H1 (cell line): ENCODE measurements around the gene ALG11. TPM values are rescaled to one million over a fixed set of nuclear protein-coding genes. Genes with fewer than 3 reads are reported as not detected.

Experiments used
- CTCF ChIA-PET: fragments of 300-600 bp; sonication (Branson Sonifier 250); formaldehyde crosslinking; loops from one replicate; lab custom pipeline; 2021; ENCODE audit not compliant: partially characterized antibody; lab: Charles Lee
- POLR2A ChIA-PET: fragments of 300-600 bp; sonication (Branson Sonifier 250); formaldehyde crosslinking; loops from one replicate; lab custom pipeline; 2021; ENCODE audit warnings: inconsistent platforms; ENCODE audit not compliant: partially characterized antibody; lab: Charles Lee
- DNase-seq, 2 experiments: peaks; one replicate each; pipeline versions ENCODE4 v3.0.0 to v3.0.0-alpha.2; 2010 to 2022; ENCODE audit warnings: low spot score in 2 of 2, low read depth in 1 of 2, mixed read lengths in 1 of 2
- FAIRE-seq: peaks from 2 replicates; lab custom pipeline; 2011; peaks lifted over from hg19 to GRCh38; lab: Jason Lieb, UNC
- H2AFZ ChIP-seq: 2 replicates; pipeline ENCODE4 v1.8.1; 2012; ENCODE audit warnings: low read length, inconsistent platforms
- H2AK5ac ChIP-seq: 2 replicates; pipeline ENCODE4 v1.6.1; 2013; ENCODE audit warnings: low read depth, low read length
- H2BK120ac ChIP-seq: replicated peaks from 2 replicates; pipeline ENCODE3; 2013; ENCODE audit warnings: low read depth, low read length, inconsistent platforms
- H2BK12ac ChIP-seq: 2 replicates; pipeline ENCODE4 v1.6.1; 2013; ENCODE audit warnings: low read depth, low read length
- H2BK15ac ChIP-seq: 2 replicates; pipeline ENCODE4 v1.6.1; 2013; ENCODE audit warnings: low read length
- H2BK20ac ChIP-seq: 2 replicates; pipeline ENCODE4 v1.6.1; 2013; ENCODE audit warnings: low read length
- H2BK5ac ChIP-seq: 2 replicates; pipeline ENCODE4 v1.6.1; 2013; ENCODE audit warnings: low read depth, low read length
- H3K14ac ChIP-seq: 2 replicates; pipeline ENCODE4 v1.6.1; 2013; ENCODE audit warnings: inconsistent platforms; ENCODE audit not compliant: insufficient read length
- H3K18ac ChIP-seq: 2 replicates; pipeline ENCODE4 v1.6.1; 2013; ENCODE audit warnings: low read length; ENCODE audit errors: extremely low read depth
- H3K23ac ChIP-seq: 2 replicates; pipeline ENCODE4 v1.6.1; 2013; ENCODE audit warnings: inconsistent platforms; ENCODE audit not compliant: insufficient read length
- H3K23me2 ChIP-seq: 2 replicates; pipeline ENCODE4 v1.6.1; 2013; ENCODE audit warnings: low read depth, low read length
- H3K27ac ChIP-seq: 2 replicates; pipeline ENCODE4 v1.6.1; 2011; ENCODE audit warnings: low read depth, low read length, inconsistent platforms
- H3K27me3 ChIP-seq, 4 experiments: replicated peaks in 1 of 4; 1 replicate in 1 of 4; 2 replicates in 3 of 4; pipeline versions ENCODE4 v1.6.1 to v1.8.1; 2011 to 2013; ENCODE audit warnings: low read length in 3 of 4, mild to moderate bottlenecking in 3 of 4, inconsistent platforms in 2 of 4, mixed read lengths in 2 of 4, moderate library complexity in 1 of 4; ENCODE audit not compliant: control insufficient read depth in 3 of 4, insufficient read depth in 3 of 4; ENCODE audit errors: extremely low read depth in 1 of 4
- H3K36me3 ChIP-seq, 4 experiments: 2 replicates each; pipeline versions ENCODE4 v1.6.1 to v1.8.1; 2011 to 2013; ENCODE audit warnings: mild to moderate bottlenecking in 4 of 4, low read length in 3 of 4, moderate library complexity in 2 of 4, control low read depth in 1 of 4, inconsistent platforms in 1 of 4; ENCODE audit not compliant: insufficient read depth in 4 of 4, control insufficient read depth in 2 of 4
- H3K4ac ChIP-seq: replicated peaks from 2 replicates; pipeline ENCODE3; 2013; ENCODE audit warnings: low read length, low read depth, mixed read lengths, inconsistent platforms; ENCODE audit not compliant: insufficient read length
- H3K4me1 ChIP-seq, 4 experiments: replicated peaks in 1 of 4; 1 replicate in 1 of 4; 2 replicates in 3 of 4; pipeline versions ENCODE4 v1.6.1 to v1.8.1; 2011 to 2013; ENCODE audit warnings: low read length in 3 of 4, inconsistent platforms in 2 of 4, mixed read lengths in 1 of 4; ENCODE audit not compliant: insufficient read depth in 4 of 4, control insufficient read depth in 3 of 4
- H3K4me2 ChIP-seq, 2 experiments: 2 replicates each; pipeline versions ENCODE4 v1.6.1 to v1.8.1; 2011 to 2013; ENCODE audit warnings: low read depth in 2 of 2, low read length in 2 of 2, control low read depth in 1 of 2, inconsistent platforms in 1 of 2, mild to moderate bottlenecking in 1 of 2; ENCODE audit not compliant: insufficient read depth in 1 of 2
- H3K4me3 ChIP-seq, 4 experiments: fragments of 200-600, 300-600 bp in 1 of 4; sonication (generic), shearing (Covaris generic), sonication (Bioruptor Twin) in 1 of 4; 2 replicates each; pipeline versions ENCODE4 v1.5.1 to v1.8.1; 2011 to 2016; ENCODE audit warnings: low read length in 4 of 4, low read depth in 3 of 4, control low read depth in 2 of 4, inconsistent platforms in 2 of 4, mild to moderate bottlenecking in 2 of 4, mixed read lengths in 1 of 4, moderate library complexity in 1 of 4; ENCODE audit not compliant: insufficient read depth in 2 of 4; ENCODE audit errors: extremely low read depth in 1 of 4
- H3K56ac ChIP-seq: replicated peaks from 2 replicates; pipeline ENCODE3; 2013; ENCODE audit warnings: low read depth, mild to moderate bottlenecking, mixed read lengths, low read length, inconsistent platforms; ENCODE audit not compliant: insufficient read length
- H3K79me1 ChIP-seq: 2 replicates; pipeline ENCODE4 v1.6.1; 2013; ENCODE audit warnings: low read depth, low read length, control low read depth
- H3K79me2 ChIP-seq, 2 experiments: 2 replicates each; pipeline versions ENCODE4 v1.6.1 to v1.8.1; 2012 to 2013; ENCODE audit warnings: low read length in 2 of 2, mild to moderate bottlenecking in 2 of 2, inconsistent platforms in 1 of 2; ENCODE audit not compliant: insufficient read depth in 2 of 2, control insufficient read depth in 1 of 2
- H3K9ac ChIP-seq, 4 experiments: replicated peaks in 1 of 4; 1 replicate in 1 of 4; 2 replicates in 3 of 4; pipeline versions ENCODE4 v1.6.1 to v1.8.1; 2011 to 2013; ENCODE audit warnings: low read depth in 3 of 4, low read length in 3 of 4, control low read depth in 2 of 4, mild to moderate bottlenecking in 2 of 4, moderate library complexity in 2 of 4, inconsistent platforms in 1 of 4; ENCODE audit errors: extremely low read depth in 1 of 4
- H3K9me3 ChIP-seq, 2 experiments: 2 replicates each; pipeline versions ENCODE4 v1.6.1 to v1.8.1; 2012 to 2013; ENCODE audit warnings: mild to moderate bottlenecking in 2 of 2, moderate library complexity in 2 of 2, control low read depth in 1 of 2, inconsistent platforms in 1 of 2, low read depth in 1 of 2, low read length in 1 of 2, mixed read lengths in 1 of 2; ENCODE audit not compliant: insufficient read depth in 2 of 2
- H4K20me1 ChIP-seq, 2 experiments: replicated peaks in 1 of 2; 2 replicates each; pipeline versions ENCODE3 to v1.8.1; 2011 to 2013; ENCODE audit warnings: inconsistent platforms in 2 of 2, low read length in 2 of 2, mild to moderate bottlenecking in 1 of 2; ENCODE audit not compliant: insufficient read depth in 2 of 2, control insufficient read depth in 1 of 2
- H4K5ac ChIP-seq: 2 replicates; pipeline ENCODE4 v1.6.1; 2013; ENCODE audit warnings: low read length, low read depth, mixed read lengths, inconsistent platforms; ENCODE audit not compliant: insufficient read length
- H4K8ac ChIP-seq: 2 replicates; pipeline ENCODE4 v1.8.0; 2013; ENCODE audit warnings: mild to moderate bottlenecking, moderate library complexity, low read length, inconsistent platforms; ENCODE audit not compliant: insufficient read depth; ENCODE audit errors: extremely low read depth
- H4K91ac ChIP-seq: replicated peaks from 2 replicates; pipeline ENCODE3; 2013; ENCODE audit warnings: low read length, mixed read lengths, inconsistent platforms; ENCODE audit not compliant: insufficient read length
- CREB1 ChIP-seq: IDR thresholded peaks from 2 replicates; pipeline ENCODE4 v1.6.1; 2012; ENCODE audit warnings: inconsistent platforms
- CTCF ChIP-seq, 3 experiments: IDR thresholded peaks; 1 replicate in 2 of 3; 2 replicates in 1 of 3; pipeline versions ENCODE4 v1.5.1 to v1.6.1; 2011; ENCODE audit warnings: low read length in 3 of 3, mild to moderate bottlenecking in 3 of 3, inconsistent platforms in 2 of 3, low read depth in 1 of 3, moderate library complexity in 1 of 3; ENCODE audit not compliant: insufficient read depth in 1 of 3; ENCODE audit errors: control extremely low read depth in 1 of 3
- E2F6 ChIP-seq: IDR thresholded peaks from 2 replicates; pipeline ENCODE4 v1.6.1; 2012; ENCODE audit warnings: inconsistent platforms
- JUN ChIP-seq: IDR thresholded peaks from 2 replicates; pipeline ENCODE4 v1.6.1; 2011; ENCODE audit warnings: low read depth, mild to moderate bottlenecking, improper control_type of control experiment, low read length
- SAP30 ChIP-seq: fragments of 300-600 bp; sonication (generic); IDR thresholded peaks from 2 replicates; pipeline ENCODE4 v1.7.1; 2012; ENCODE audit warnings: low read length, moderate library complexity, mild to moderate bottlenecking, inconsistent platforms; ENCODE audit not compliant: insufficient read depth, insufficient replicate concordance
- YY1 ChIP-seq: IDR thresholded peaks from 2 replicates; pipeline ENCODE4 v1.6.1; 2011; ENCODE audit warnings: low read depth, mild to moderate bottlenecking, low read length
- ZNF274 ChIP-seq: IDR thresholded peaks from 2 replicates; pipeline ENCODE4 v1.7.0; 2012; ENCODE audit warnings: low read length, borderline replicate concordance; ENCODE audit errors: extremely low read depth
- WGBS, 2 experiments: shearing (Covaris generic) in 1 of 2; methylation state at CpG; one replicate each; pipeline versions ENCODE4 v1.1.6 to v1.1.7; 2013 to 2015; ENCODE audit warnings: low lambda C conversion rate in 2 of 2, mixed read lengths in 2 of 2, inconsistent platforms in 1 of 2, low coverage in 1 of 2, missing lambda C conversion rate in 1 of 2; ENCODE audit not compliant: insufficient replicate concordance in 2 of 2, insufficient coverage in 1 of 2, insufficient read length in 1 of 2; ENCODE audit errors: extremely low coverage in 1 of 2, missing lambda C conversion rate in 1 of 2; 5-methylcytosine and 5-hydroxymethylcytosine counted together
- polyA plus RNA-seq, 7 experiments: library from polyadenylated mRNA; depleted of rRNA in 3 of 7; stranded (reverse) in 5 of 7; unstranded in 2 of 7; fragments of >200 nt in 5 of 7; fragments of 200-250 nt in 2 of 7; gene quantifications; 1 replicate in 5 of 7; 2 replicates in 1 of 7; 4 replicates in 1 of 7; pipeline versions ENCODE4 v1.2.1 to v1.2.3, GENCODE V29; 2011 to 2013; ENCODE audit warnings: missing spikeins in 2 of 7, mixed read lengths in 2 of 7
- total RNA-seq: library from RNA; stranded (reverse); fragmentation: NEBNext Ultra II Directional; extraction: Animal tissue kit (Norgen Biotek cat#: 25700); gene quantifications from 2 replicates; pipeline ENCODE4 v1.2.1, GENCODE V29; 2021
- TF ChIP-seq, protein P1 (sequence below): IDR thresholded peaks from 2 replicates; pipeline ENCODE4 v1.6.1; 2011; ENCODE audit warnings: low read length, improper control_type of control experiment

The ALG11 gene
- total and polyA plus RNA-seq, 2 of the 8 experiments (the other 6 are each of a cell fraction or from before 2014, with no cell fraction given), result 5.2 to 39.9 TPM

DNA sequence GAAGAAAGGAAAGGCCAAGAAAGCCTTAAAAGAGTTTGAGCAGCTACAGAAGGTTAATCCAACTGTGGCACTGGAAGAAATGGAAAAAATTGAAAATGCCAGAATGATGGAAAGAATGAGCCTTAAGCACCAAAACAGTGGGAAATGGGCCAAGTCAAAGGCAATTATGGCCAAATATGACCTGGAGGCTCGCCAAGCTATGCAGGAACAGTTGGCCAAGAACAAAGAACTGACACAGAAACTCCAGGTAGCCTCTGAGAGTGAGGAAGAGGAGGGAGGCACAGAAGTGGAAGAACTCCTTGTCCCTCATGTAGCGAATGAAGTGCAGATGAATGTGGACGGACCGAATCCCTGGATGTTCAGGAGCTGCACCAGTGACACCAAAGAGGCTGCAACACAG, 17.4 kb downstream of the ALG11 start:
- Histone ChIP-seq H3K23me2 (no peaks in the 10 kb centered on the region), H3K9me3 (peaks cover 12 to 14% of the 10 kb centered on the region in 2 experiments; a peak in 2 of 4 replicates), H4K8ac (no peak overlapping the region), H2BK20ac (no peak overlapping the region), H3K18ac (no peak overlapping the region), H2BK5ac (no peak overlapping the region), H3K14ac (no peak overlapping the region), H4K5ac (no peak overlapping the region), H3K79me1 (no peaks in the 10 kb centered on the region), H3K4me3 (no peak overlapping the region), H3K27ac (no peak overlapping the region), H3K56ac (no peak overlapping the region), H3K4me1 (no peaks in the 10 kb centered on the region), H2BK120ac (no peak overlapping the region), H2AFZ (no peak overlapping the region), H3K27me3 (no peaks in the 10 kb centered on the region), H2BK15ac (no peak overlapping the region), H3K79me2 (peaks cover 0 to 12% of the 10 kb centered on the region in 2 experiments; a peak in 2 of 4 replicates), H3K9ac (no peak overlapping the region), H3K4ac (no peak overlapping the region), H4K20me1 (no peaks in the 10 kb centered on the region), H3K36me3 (peaks cover 3 to 51% (median 23%) of the 10 kb centered on the region in 4 experiments; a peak in 7 of 8 replicates), H4K91ac (no peak overlapping the region), H3K23ac (no peak overlapping the region), H2BK12ac (no peak overlapping the region), H3K4me2 (no peak overlapping the region), H2AK5ac (no peak overlapping the region)
- FAIRE-seq (no peak), DNase-seq (no peak)
- 94% methylated on average over 4 of the region's 4 CpGs; no CpG with 5 or more reads in 1 of the 2 experiments for WGBS, 2 experiments
- CTCF ChIA-PET, result interaction anchor here (0.9 to 1.7 kb wide), 6 partner anchors 8 to 99 kb away, joined by 3 to 6 read pairs (median 4); partner anchors contain the start of gene NEK5
- TF ChIP-seq ZNF274 (no peak), CTCF (IDR thresholded peaks at IDR 0.05; ENCODE audit: control extremely low read depth in 1 of 3, insufficient read depth in 1 of 3, low read depth in 1 of 3, low read length in 3 of 3) (no peak), SAP30 (no peak), YY1 (no peak), E2F6 (no peak), JUN (no peak), CREB1 (no peak)
- TF ChIP-seq, protein P1, sequence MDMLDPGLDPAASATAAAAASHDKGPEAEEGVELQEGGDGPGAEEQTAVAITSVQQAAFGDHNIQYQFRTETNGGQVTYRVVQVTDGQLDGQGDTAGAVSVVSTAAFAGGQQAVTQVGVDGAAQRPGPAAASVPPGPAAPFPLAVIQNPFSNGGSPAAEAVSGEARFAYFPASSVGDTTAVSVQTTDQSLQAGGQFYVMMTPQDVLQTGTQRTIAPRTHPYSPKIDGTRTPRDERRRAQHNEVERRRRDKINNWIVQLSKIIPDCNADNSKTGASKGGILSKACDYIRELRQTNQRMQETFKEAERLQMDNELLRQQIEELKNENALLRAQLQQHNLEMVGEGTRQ, result no peak
- POLR2A ChIA-PET, result no interaction called here
